ENCODE data around the gene SMCO2.

- TF ChIP-seq CTCF (conservative IDR thresholded peaks at IDR 0.05) (no peak), ZFX (IDR thresholded peaks at IDR 0.05) (no peak)
These were observed 9.1 kb downstream of the SMCO2 start for GRCh38 chr12:27455589-27455988.

Measured in C4-2B (cell line).